ENCODE data around the gene ECEL1.
A peak's percentile ranks its signal among the peaks of the same experiment; 100 is the strongest.

Gene ECEL1

GRCh38 chr2:232496501-232497270, 9.1 kb upstream of the ECEL1 start:
- DNase-seq (ENCODE audit: low spot score in 2 of 2): no peak
- no peaks in the 10 kb centered on the region for H3K9me3 Mint-ChIP-seq
- H3K36me3 Mint-ChIP-seq: no peaks in the 10 kb centered on the region
- peaks cover 21% of the 10 kb centered on the region for H3K27me3 Mint-ChIP-seq
- no peaks in the 10 kb centered on the region for H3K4me1 Mint-ChIP-seq
- no peak overlapping the region for H3K27ac Mint-ChIP-seq
- no peak overlapping the region for H3K4me3 Mint-ChIP-seq
- no peak for ATAC-seq (ENCODE audit: low read depth)

DNA sequence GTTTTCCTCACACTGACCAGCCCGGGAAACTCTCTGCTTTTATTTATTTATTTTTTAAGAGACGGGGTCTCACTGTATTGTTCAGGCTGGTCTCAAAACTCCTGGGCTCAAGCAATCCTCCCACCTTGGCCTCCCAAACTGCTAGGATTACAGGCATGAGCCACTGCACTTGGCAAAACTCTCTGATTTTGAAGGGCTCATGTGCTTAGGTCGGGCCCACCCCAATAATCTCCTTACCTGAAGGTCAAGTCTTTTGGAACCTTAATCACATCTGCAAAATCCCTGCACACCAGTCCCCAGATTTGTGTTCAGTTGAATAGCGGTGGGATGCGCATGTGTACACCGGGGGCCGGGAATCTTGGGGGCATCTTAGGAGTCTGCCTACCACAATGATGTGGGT, 7.7 kb upstream of the ECEL1 start:
- Mint-ChIP-seq H3K4me3 (no peak overlapping the region), H3K27me3 (peaks cover 25% of the 10 kb centered on the region), H3K4me1 (no peaks in the 10 kb centered on the region), H3K9me3 (no peaks in the 10 kb centered on the region), H3K27ac (no peak overlapping the region), H3K36me3 (no peaks in the 10 kb centered on the region)
- ATAC-seq (ENCODE audit: low read depth): no peak
- no peak for DNase-seq (ENCODE audit: low spot score in 2 of 2)

DNA sequence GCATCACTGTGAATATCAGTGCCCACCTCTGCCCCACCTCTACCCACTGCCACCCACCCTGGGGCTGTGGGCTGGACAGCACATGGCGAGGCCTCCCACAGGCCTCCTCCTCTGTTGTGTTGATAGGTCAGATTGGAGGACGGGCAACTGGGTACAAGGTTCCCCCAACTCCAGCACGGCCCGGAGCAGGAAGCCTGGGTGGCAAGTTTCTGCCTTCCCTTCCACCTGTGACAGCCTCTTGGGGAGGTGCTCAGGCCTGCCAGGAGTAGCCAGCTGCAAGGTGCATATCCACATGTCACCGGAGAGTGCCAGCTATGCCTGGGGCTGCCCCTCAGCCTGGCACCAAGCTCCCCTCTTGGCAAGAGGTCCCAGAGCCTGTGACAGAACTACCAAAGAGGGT, 6.9 kb upstream of the ECEL1 start:
- H3K27me3 Mint-ChIP-seq: peaks cover 22% of the 10 kb centered on the region
- no peaks in the 10 kb centered on the region for H3K4me1 Mint-ChIP-seq
- DNase-seq (ENCODE audit: low spot score in 2 of 2): no peak
- H3K27ac Mint-ChIP-seq: no peak overlapping the region
- no peaks in the 10 kb centered on the region for H3K9me3 Mint-ChIP-seq
- H3K36me3 Mint-ChIP-seq: no peaks in the 10 kb centered on the region
- no peak overlapping the region for H3K4me3 Mint-ChIP-seq
- no peak for ATAC-seq (ENCODE audit: low read depth)

GRCh38 chr2:232493701-232494474, 6.3 kb upstream of the ECEL1 start:
- Mint-ChIP-seq H3K4me1 (no peaks in the 10 kb centered on the region), H3K4me3 (no peak overlapping the region), H3K9me3 (no peaks in the 10 kb centered on the region), H3K27ac (no peak overlapping the region), H3K27me3 (peaks cover 27% of the 10 kb centered on the region), H3K36me3 (no peaks in the 10 kb centered on the region)
- DNase-seq (ENCODE audit: low spot score in 2 of 2) (no peak), ATAC-seq (ENCODE audit: low read depth) (no peak)

DNA sequence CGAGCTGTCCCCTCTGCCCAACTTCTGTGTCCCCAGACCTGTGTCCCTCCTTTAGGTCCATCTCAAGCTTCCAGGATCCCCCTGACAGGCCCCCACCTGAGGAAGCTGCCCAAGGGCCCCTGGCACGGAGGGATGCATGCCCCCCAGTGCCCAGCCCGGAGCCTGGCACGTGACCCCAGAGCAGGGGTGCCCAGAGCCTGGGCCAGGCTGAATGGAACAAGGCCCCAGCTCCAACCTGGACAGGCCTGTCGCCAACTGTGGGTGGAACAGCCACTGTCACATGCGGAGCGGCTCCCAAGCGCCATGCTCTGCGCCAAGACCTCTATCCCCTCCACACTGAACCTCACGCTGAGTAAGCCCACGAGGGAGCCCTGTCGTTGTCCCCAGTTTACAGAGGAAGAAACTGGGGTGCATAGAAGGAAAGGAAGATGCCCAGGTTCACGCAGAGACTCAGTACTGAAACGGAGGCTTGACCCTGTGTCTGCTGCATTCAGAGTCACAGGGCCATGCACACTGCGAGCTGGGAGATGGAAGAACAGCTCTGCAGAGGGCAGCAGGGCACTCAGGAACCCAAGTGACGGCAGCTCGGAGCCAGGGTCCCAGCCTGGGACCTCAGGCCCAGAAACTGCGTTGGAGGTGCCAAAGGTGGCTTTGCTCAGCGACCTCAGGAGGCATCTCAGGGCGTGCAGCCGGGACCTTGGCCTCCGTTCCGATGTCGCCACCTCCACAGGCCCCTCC, 5.5 kb upstream of the ECEL1 start:
- no peak for DNase-seq (ENCODE audit: low spot score in 2 of 2)
- ATAC-seq (ENCODE audit: low read depth): no peak
- Mint-ChIP-seq H3K27ac (no peak overlapping the region), H3K9me3 (no peaks in the 10 kb centered on the region), H3K4me3 (no peak overlapping the region), H3K27me3 (peaks cover 26% of the 10 kb centered on the region), H3K36me3 (no peaks in the 10 kb centered on the region), H3K4me1 (no peaks in the 10 kb centered on the region)

DNA sequence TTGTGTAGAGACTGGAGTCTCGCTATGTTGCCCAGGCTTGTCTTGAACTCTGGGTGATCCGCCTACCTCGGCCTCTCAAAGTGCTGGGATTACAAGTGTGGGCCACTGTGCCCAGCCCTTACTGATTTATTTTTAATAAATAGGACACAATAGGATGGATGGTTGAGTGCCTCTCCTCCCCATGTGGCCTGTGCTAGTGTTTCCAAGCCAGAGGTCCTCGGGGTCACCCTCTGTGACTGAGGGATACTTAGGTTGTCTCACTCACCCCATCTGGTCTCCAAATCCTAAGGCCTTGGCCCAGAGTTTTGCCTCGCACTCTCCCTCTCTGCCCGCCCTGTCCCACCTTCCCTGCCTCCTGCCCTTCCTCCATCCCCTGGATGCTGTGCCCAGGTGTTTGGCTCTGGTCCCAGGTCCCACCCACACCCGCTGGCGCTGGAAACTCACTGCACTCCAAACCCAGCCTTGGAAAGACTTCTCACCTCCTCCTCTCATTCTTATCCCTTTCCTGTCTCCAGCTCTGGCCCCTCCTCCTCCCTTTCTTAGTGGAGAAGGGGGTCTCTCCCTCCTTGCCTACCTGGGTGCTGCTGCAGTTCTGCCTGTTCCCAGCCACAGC, 4.7 kb upstream of the ECEL1 start:
- no peaks in the 10 kb centered on the region for H3K36me3 Mint-ChIP-seq
- H3K4me1 Mint-ChIP-seq: no peaks in the 10 kb centered on the region
- peaks cover 26% of the 10 kb centered on the region for H3K27me3 Mint-ChIP-seq
- ATAC-seq (ENCODE audit: low read depth) (no peak), DNase-seq (ENCODE audit: low spot score in 2 of 2) (no peak)
- H3K27ac Mint-ChIP-seq: no peak overlapping the region
- H3K4me3 Mint-ChIP-seq: no peak overlapping the region
- no peaks in the 10 kb centered on the region for H3K9me3 Mint-ChIP-seq

DNA sequence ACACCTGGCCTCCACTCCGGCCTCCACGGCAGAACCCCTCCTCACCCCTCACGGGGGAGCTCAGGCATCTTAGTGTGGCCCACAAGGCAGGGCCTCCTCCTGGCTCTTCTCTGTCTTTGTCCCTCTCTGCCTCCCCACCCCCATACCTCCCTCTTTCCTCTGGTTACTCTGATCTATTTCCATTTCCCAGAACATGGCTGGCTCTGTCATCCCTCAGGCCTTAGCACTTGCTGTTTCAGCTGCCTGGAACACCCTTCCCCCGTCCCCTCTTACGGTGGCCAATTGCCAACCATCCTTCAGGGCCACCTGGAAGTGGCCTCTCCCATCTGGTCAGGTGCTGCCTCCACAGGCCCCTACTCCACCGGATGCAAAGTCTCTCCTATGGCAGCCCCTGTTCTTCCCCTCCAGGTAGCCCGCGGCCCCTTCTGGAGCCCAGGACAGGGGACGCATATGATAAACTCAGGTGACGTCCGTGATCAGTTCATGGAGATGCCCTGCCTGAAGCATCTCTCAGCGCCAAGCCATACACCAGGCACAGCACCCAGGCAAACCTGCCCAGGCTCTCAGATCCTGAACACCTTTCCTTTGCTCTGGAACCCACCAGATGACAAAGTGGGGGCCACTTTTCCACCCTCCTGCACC, 3.6 kb upstream of the ECEL1 start:
- Mint-ChIP-seq H3K27me3 (peaks cover 26% of the 10 kb centered on the region), H3K9me3 (no peaks in the 10 kb centered on the region), H3K4me1 (no peaks in the 10 kb centered on the region), H3K36me3 (no peaks in the 10 kb centered on the region), H3K27ac (no peak overlapping the region), H3K4me3 (no peak overlapping the region)
- DNase-seq (ENCODE audit: low spot score in 2 of 2) (no peak), ATAC-seq (ENCODE audit: low read depth) (no peak)

GRCh38 chr2:232490221-232491138, 2.8 kb upstream of the ECEL1 start:
- H3K4me1 Mint-ChIP-seq: peaks cover under 1% of the 10 kb centered on the region
- peaks cover 26% of the 10 kb centered on the region for H3K27me3 Mint-ChIP-seq
- no peaks in the 10 kb centered on the region for H3K36me3 Mint-ChIP-seq
- DNase-seq (ENCODE audit: low spot score in 2 of 2) (no peak), ATAC-seq (ENCODE audit: low read depth) (no peak)
- no peak overlapping the region for H3K27ac Mint-ChIP-seq
- no peak overlapping the region for H3K4me3 Mint-ChIP-seq
- H3K9me3 Mint-ChIP-seq: no peaks in the 10 kb centered on the region

DNA sequence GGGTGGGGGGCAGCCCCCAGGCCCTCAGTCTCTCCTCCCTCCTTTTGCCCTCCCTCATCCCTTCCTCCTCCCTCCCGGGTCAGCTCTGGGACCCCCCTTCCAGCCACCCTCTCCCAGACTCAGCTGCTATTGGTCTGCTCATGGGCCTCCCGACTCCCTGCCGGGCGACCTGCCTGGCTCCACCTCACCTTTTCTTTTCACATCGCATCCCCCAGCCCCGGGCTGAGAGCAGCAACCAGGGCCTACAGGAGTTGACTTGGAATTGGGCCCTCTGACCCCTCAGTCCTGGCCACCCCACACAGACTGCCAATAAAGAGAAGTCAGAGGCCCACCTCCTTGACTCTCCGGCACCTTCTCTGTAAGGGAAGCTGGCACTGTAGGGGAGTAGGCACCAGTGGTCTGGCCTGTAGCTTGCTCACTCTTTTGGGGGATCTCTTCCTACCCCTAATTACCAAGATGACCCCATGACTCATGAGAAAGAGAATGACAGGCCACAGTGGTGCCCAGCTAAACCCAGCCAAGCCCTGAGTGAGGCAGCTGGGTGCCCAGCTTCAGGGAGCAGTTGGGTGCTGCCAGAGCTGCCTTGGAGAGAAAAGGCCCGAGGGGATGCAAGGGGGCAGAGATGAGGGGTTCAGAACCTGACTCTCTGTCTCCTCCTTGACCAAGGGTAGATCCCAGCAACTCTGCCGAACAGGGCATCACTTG, 2.0 kb upstream of the ECEL1 start:
- H3K4me3 Mint-ChIP-seq: no peak overlapping the region
- H3K27me3 Mint-ChIP-seq: peaks cover 33% of the 10 kb centered on the region
- DNase-seq (ENCODE audit: low spot score in 2 of 2) (no peak), ATAC-seq (ENCODE audit: low read depth) (no peak)
- peaks cover 5% of the 10 kb centered on the region for H3K4me1 Mint-ChIP-seq
- H3K36me3 Mint-ChIP-seq: no peaks in the 10 kb centered on the region
- H3K9me3 Mint-ChIP-seq: no peaks in the 10 kb centered on the region
- H3K27ac Mint-ChIP-seq: no peak overlapping the region

- DNase-seq (ENCODE audit: low spot score in 2 of 2): no peak
- peak overlapping the region; percentile 48 for H3K4me3 Mint-ChIP-seq
- no peaks in the 10 kb centered on the region for H3K36me3 Mint-ChIP-seq
- H3K27ac Mint-ChIP-seq: no peak overlapping the region
- H3K9me3 Mint-ChIP-seq: no peaks in the 10 kb centered on the region
- ATAC-seq (ENCODE audit: low read depth): no peak
- H3K4me1 Mint-ChIP-seq: peaks cover 5% of the 10 kb centered on the region
- H3K27me3 Mint-ChIP-seq: peaks cover 37% of the 10 kb centered on the region
Observed at GRCh38 chr2:232488721-232489300, 1.2 kb upstream of the ECEL1 start.

- H3K27ac Mint-ChIP-seq: no peak overlapping the region
- H3K27me3 Mint-ChIP-seq: peaks cover 38% of the 10 kb centered on the region
- no peaks in the 10 kb centered on the region for H3K9me3 Mint-ChIP-seq
- H3K4me1 Mint-ChIP-seq: peaks cover 5% of the 10 kb centered on the region
- ATAC-seq (ENCODE audit: low read depth): no peak
- H3K36me3 Mint-ChIP-seq: no peaks in the 10 kb centered on the region
- H3K4me3 Mint-ChIP-seq: peak overlapping the region; percentile 17
- DNase-seq (ENCODE audit: low spot score in 2 of 2): no peak
Observed at GRCh38 chr2:232488097-232488711, 570 bp upstream of the ECEL1 start.
